ENCODE data around the gene METTL2B.
"Not testable (repeated sequence)": the region's sequence is repeated elsewhere in the genome, so short reads cannot be mapped to it uniquely, and the experiment has no call there.

DNA sequence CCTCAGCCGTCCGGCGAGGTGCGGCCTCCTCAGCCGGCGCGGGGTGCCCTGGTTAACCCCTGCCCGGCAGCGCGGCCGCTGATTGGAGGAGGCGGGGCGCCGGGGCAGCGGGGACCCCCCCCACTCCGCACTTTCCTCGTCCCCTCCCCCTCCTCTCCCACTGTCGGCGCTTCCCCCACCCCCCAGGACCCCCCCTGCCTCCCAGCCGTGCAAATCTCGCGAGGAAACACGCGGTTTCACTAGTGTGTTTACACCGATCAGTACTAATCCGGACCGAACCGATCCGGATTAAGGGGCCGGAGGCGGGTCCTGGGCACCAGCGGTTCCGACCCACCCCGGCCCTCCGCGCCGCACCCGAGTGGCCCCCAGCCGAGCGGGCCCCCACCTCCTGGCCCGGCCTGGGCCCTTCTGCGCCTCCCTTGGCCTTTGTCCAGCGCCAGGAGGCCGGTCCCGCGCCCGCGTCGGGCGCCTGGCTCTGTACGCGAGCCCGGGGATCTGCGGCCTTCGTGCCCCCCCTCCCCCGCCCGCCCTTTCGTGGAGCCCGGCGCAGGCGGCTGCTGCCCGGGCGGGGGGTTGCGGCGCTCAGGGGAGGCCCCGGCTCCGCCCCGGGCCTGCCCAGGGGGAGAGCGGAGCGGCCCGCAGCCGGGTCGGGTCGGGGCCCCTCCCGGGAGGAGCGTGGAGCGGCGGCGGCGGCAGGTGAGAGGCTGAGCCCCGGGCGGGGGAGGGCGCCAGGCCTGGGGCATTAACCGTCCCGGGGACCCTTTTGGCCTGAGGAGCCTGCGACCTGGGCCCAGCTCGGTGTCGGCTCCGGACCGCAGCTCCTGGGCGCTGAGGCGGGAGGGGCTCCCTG is 54.8 kb downstream of the METTL2B start:
- TF ChIP-seq, protein P1, sequence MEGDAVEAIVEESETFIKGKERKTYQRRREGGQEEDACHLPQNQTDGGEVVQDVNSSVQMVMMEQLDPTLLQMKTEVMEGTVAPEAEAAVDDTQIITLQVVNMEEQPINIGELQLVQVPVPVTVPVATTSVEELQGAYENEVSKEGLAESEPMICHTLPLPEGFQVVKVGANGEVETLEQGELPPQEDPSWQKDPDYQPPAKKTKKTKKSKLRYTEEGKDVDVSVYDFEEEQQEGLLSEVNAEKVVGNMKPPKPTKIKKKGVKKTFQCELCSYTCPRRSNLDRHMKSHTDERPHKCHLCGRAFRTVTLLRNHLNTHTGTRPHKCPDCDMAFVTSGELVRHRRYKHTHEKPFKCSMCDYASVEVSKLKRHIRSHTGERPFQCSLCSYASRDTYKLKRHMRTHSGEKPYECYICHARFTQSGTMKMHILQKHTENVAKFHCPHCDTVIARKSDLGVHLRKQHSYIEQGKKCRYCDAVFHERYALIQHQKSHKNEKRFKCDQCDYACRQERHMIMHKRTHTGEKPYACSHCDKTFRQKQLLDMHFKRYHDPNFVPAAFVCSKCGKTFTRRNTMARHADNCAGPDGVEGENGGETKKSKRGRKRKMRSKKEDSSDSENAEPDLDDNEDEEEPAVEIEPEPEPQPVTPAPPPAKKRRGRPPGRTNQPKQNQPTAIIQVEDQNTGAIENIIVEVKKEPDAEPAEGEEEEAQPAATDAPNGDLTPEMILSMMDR (conservative IDR thresholded peaks at IDR 0.05 in 1 of 2, IDR thresholded peaks at IDR 0.05 in 1 of 2; ENCODE audit: low read depth in 1 of 2, low read length in 2 of 2), result not testable (repeated sequence)
- TF ChIP-seq EZH2 (IDR thresholded peaks at IDR 0.05; ENCODE audit: low read length, missing control alignments), result not testable (repeated sequence)

Data from fibroblast of lung (primary cell).